Memory B cell (primary cell): ENCODE measurements around the gene HAP1.
"Not testable (repeated sequence)": the region's sequence is repeated elsewhere in the genome, so short reads cannot be mapped to it uniquely, and the experiment has no call there.

Experiments used
- ATAC-seq: fragments of 150-1000 bp; cut with Tn5 transposase; 2 replicates; pipeline ENCODE4 v1.10.0; 2021; ENCODE audit warnings: low read depth, mild to moderate bottlenecking, moderate library complexity
- DNase-seq, 2 donors: peaks; one replicate each; pipeline ENCODE4 v3.0.0; 2022; ENCODE audit warnings: low spot score in 2 of 2
- H3K27ac Mint-ChIP-seq: one replicate; pipeline ENCODE4 v1.8.0; 2022; ENCODE audit warnings: mild to moderate bottlenecking, moderate library complexity, mixed read lengths
- H3K27me3 Mint-ChIP-seq: one replicate; pipeline ENCODE4 v1.8.0; 2022; ENCODE audit warnings: mixed read lengths
- H3K36me3 Mint-ChIP-seq: one replicate; pipeline ENCODE4 v1.8.0; 2022; ENCODE audit warnings: mild to moderate bottlenecking, mixed read lengths
- H3K4me1 Mint-ChIP-seq: one replicate; pipeline ENCODE4 v1.8.0; 2022; ENCODE audit warnings: mixed read lengths
- H3K4me3 Mint-ChIP-seq: one replicate; pipeline ENCODE4 v1.8.0; 2022; ENCODE audit warnings: mild to moderate bottlenecking, moderate library complexity, mixed read lengths
- H3K9me3 Mint-ChIP-seq: one replicate; pipeline ENCODE4 v1.8.0; 2022; ENCODE audit warnings: mixed read lengths

The HAP1 gene

GRCh38 chr17:41697122-41697962, 37.1 kb downstream of the HAP1 start:
- Mint-ChIP-seq H3K27me3 (peaks cover 1% of the 10 kb centered on the region), H3K4me1 (peaks cover 9% of the 10 kb centered on the region), H3K9me3 (no peaks in the 10 kb centered on the region), H3K4me3 (no peak overlapping the region), H3K36me3 (peaks cover 12% of the 10 kb centered on the region), H3K27ac (no peak overlapping the region)
- no peak for DNase-seq
- no peak for ATAC-seq

DNA sequence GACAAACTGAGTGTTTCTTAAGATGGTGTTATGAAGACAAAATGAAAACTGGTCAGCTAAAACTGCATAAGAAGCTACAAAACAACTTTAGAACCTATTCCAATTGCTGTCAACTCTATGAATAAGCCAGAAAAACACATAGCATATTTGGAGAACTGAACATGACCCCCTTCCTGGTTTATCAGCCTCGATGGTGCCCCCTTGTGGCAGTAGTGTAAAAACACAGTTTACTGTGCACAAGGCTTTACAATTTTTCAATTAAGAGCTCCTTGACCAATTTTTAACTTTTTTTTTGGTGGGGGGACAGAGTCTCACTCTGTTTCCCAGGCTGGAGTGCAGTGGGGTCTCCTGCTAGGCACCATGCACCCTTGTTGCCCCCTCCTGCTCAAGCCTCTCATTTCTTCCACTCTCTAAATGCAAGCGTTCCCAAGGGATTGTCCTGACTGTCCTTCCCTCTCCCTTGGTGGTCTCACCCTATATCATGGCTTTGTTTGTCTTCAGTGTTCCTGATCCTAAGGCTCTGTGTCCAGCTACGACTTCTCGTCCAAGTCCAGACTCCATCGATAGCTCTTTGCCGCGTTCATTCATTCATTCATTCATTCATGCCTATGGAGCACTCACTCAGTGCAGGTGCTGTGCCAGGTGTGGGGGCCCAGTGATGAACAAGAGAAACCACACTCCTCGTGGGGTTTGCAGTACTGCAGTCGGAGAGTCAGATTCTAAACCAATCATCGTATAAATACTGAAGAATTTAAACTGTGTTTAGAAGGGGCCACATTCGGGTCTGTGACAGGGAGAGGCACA, 38.3 kb downstream of the HAP1 start:
- Mint-ChIP-seq H3K9me3 (no peaks in the 10 kb centered on the region), H3K27ac (no peak overlapping the region), H3K4me3 (no peak overlapping the region), H3K27me3 (peaks cover 1% of the 10 kb centered on the region), H3K4me1 (peaks cover 14% of the 10 kb centered on the region), H3K36me3 (peaks cover 16% of the 10 kb centered on the region)
- DNase-seq (peak; percentile 63 to 75), ATAC-seq (peak; percentile 49)

DNA sequence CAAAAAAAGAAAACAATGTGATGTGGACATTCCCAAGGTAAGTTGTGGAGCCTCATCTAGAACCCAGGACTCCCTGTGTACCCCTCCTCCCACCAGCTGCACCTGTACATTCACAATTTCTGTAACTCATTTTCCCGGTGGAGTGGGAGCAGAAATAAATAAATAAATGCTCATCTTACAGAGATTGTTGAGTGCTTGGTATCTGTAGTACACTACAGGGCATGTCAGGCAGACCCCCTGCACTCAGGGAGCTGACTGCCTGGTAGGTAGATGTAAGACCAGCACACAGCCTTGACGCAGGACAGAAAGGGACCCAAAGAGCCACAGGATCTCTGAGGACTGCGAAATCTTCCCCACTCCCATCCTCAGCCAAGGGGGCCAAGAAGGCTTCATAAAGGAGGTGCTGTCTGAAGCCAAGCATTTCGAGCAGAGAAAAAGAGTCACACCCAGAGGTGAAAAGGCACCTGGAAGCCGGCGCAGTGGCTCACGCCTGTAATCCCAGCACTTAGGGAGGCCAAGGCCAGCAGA, 39.2 kb downstream of the HAP1 start:
- no peak overlapping the region for H3K27ac Mint-ChIP-seq
- no peak overlapping the region for H3K4me3 Mint-ChIP-seq

GRCh38 chr17:41692722-41693521, 41.5 kb downstream of the HAP1 start:
- Mint-ChIP-seq H3K4me3 (no peak overlapping the region), H3K27ac (peak overlapping the region; percentile 100), H3K36me3 (peaks cover 27% of the 10 kb centered on the region), H3K9me3 (no peaks in the 10 kb centered on the region), H3K27me3 (no peaks in the 10 kb centered on the region), H3K4me1 (peaks cover 19% of the 10 kb centered on the region)
- DNase-seq = no peak
- no peak for ATAC-seq

More for the DNA sequence above, 39.2 kb downstream of the HAP1 start:
- ATAC-seq (no peak), DNase-seq (no peak)
- Mint-ChIP-seq H3K36me3 (peaks cover 18% of the 10 kb centered on the region), H3K9me3 (no peaks in the 10 kb centered on the region), H3K4me1 (peaks cover 14% of the 10 kb centered on the region), H3K27me3 (no peaks in the 10 kb centered on the region)

GRCh38 chr17:41691031-41691777, 43.2 kb downstream of the HAP1 start:
- Mint-ChIP-seq H3K27me3 (no peaks in the 10 kb centered on the region), H3K4me3 (peak overlapping the region; percentile 21), H3K36me3 (peaks cover 27% of the 10 kb centered on the region), H3K9me3 (no peaks in the 10 kb centered on the region), H3K27ac (peak overlapping the region; percentile 100), H3K4me1 (peaks cover 20% of the 10 kb centered on the region)
- ATAC-seq (no peak), DNase-seq (peak; percentile 31 to 52)

DNA sequence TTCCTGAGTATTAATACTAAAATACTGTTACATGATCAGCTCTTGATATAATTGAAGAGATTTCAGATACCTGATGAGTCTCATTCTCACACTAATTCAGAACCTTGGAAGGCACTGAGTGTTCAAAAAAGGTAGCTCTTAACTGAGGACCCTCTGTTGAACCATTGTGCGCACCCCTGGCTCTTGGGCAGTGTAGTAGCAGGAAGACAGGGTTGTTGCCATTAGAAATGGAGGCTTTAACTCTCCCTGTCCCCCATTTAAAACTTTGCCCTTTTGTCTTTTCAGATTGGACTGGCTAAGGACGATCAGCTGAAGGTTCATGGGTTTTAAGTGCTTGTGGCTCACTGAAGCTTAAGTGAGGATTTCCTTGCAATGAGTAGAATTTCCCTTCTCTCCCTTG, 43.9 kb downstream of the HAP1 start:
- ATAC-seq = no peak
- H3K4me1 Mint-ChIP-seq = peaks cover 17% of the 10 kb centered on the region
- peaks cover 25% of the 10 kb centered on the region for H3K36me3 Mint-ChIP-seq
- DNase-seq = no peak
- peak overlapping the region; percentile 100 for H3K27ac Mint-ChIP-seq
- H3K4me3 Mint-ChIP-seq = peak overlapping the region; percentile 93
- H3K27me3 Mint-ChIP-seq = no peaks in the 10 kb centered on the region
- no peaks in the 10 kb centered on the region for H3K9me3 Mint-ChIP-seq

DNA sequence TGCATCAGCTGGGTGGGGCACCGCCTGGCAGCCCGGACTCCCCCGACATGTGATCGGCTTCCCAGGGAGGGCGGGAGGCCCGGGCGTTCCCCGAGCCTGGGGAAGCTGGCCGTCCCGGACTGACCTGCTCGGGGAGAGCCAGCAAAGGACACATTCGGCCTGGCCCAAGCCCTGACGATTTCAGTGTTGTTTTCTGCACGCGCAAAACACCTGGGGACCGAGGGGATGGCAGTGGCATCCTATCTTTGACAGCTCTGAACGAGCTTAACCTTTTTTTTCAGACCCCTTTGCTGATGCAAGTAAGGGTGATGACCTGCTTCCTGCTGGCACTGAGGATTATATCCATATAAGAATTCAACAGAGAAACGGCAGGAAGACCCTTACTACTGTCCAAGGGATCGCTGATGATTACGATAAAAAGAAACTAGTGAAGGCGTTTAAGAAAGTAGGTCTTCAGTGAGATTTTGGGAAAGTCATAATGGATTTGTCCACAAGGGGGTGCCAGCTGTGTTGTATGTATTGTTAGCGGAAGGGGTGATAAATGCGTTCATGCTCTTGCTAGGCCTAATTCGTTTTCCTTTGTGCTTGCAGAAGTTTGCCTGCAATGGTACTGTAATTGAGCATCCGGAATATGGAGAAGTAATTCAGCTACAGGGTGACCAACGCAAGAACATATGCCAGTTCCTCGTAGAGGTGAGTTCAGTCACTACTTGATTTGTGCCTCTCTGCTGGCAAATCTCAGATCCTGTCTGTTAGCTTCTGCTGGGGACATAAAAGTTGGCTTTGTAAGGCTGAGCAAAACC, 44.7 kb downstream of the HAP1 start:
- ATAC-seq (no peak), DNase-seq (peak; percentile 62 to 64)
- no peaks in the 10 kb centered on the region for H3K27me3 Mint-ChIP-seq
- no peaks in the 10 kb centered on the region for H3K9me3 Mint-ChIP-seq
- peaks cover 25% of the 10 kb centered on the region for H3K36me3 Mint-ChIP-seq
- H3K27ac Mint-ChIP-seq = peak overlapping the region; percentile 100
- H3K4me1 Mint-ChIP-seq = peaks cover 17% of the 10 kb centered on the region
- peak overlapping the region; percentile 93 for H3K4me3 Mint-ChIP-seq

GRCh38 chr17:41688641-41689496, 45.6 kb downstream of the HAP1 start, which contains the start of gene EIF1:
Gene EIF1, plus strand, starts transcription at chr17:41688885. Its CDS starts 154 bp downstream, at chr17:41689039.
- ATAC-seq = peak; percentile 67
- Mint-ChIP-seq H3K27ac (peak within 1 kb of the TSS; percentile 100), H3K27me3 (no peaks in the 10 kb centered on the region), H3K36me3 (peaks cover 21% of the 10 kb centered on the region), H3K4me1 (peaks cover 17% of the 10 kb centered on the region), H3K9me3 (no peaks in the 10 kb centered on the region), H3K4me3 (peak within 1 kb of the TSS; percentile 93)
- DNase-seq = peak; percentile 100

DNA sequence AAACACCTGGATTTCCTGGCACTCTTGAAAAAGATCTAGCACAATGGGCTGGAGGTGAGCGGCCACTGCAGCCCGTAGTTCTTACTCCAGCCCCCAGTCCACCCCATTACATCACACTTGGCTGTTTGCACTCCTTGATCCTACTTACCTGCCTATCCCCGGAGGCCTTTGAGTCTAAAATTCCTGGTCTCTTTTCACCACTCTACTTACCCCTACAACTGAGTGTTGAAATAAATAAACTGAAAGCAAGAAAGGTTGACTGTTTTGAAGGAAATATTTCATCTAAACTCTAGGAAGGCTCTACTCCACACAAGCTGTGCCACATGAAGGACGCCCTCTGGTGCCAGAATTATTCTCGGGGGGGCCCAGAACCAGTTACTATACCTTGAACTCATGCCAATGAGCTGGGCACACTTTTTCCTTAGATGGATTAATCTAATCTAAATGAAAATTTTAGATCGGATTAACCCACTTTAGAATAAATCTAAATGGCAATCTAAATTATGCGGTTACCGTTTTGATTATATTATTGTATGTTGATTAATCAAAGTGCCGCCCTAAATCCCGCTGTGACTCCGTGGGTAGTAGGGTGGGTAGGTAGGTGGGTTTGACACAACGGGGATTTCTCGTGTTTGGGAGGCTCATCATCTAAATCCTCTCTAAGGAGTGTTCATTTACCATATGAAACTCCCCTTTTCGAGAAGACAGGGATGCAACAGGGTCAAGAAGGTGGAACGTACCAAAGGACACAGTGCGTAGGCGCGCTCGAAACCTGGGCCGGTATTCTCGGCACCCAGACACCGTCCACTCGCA, 46.4 kb downstream of the HAP1 start:
- Mint-ChIP-seq H3K9me3 (no peaks in the 10 kb centered on the region), H3K27ac (peak overlapping the region; percentile 100), H3K4me1 (peaks cover 17% of the 10 kb centered on the region), H3K27me3 (no peaks in the 10 kb centered on the region), H3K4me3 (peak overlapping the region; percentile 93), H3K36me3 (peaks cover 20% of the 10 kb centered on the region)
- ATAC-seq = peak; percentile 5
- DNase-seq = peak in 1 of 2 donors; percentile 46

DNA sequence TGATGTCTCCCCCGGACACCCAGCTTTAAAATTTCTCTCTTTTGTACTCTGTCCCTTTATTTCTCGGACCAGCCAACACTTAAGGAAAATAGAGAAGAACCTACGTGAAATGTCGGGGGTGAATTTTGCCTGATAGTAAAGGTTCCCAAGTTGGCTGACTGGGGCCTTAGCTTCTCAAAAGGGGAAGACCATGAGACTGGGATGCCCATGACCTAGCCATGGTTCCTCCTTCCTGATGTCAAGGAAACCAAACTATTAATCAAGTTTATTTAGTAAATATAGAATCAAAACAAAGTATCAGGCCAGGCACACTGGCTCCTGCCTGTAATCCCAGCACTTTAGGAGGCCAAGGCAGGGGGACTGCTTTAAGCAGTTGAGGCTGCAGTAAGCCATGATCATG, 48.2 kb downstream of the HAP1 start:
- Mint-ChIP-seq H3K9me3 (no peaks in the 10 kb centered on the region), H3K36me3 (peaks cover 11% of the 10 kb centered on the region), H3K27me3 (no peaks in the 10 kb centered on the region), H3K4me1 (peaks cover 8% of the 10 kb centered on the region), H3K4me3 (no peak overlapping the region), H3K27ac (no peak overlapping the region)
- ATAC-seq = no peak
- DNase-seq = no peak

- not testable (repeated sequence) for ATAC-seq, H3K27me3 Mint-ChIP-seq, H3K27ac Mint-ChIP-seq, DNase-seq, H3K9me3 Mint-ChIP-seq, H3K4me3 Mint-ChIP-seq, H3K4me1 Mint-ChIP-seq
- peaks cover 10% of the 10 kb centered on the region for H3K36me3 Mint-ChIP-seq
Observed at GRCh38 chr17:41685753-41686152, 48.7 kb downstream of the HAP1 start.
